Astrocyte of the cerebellum (primary cell): Measurements from ENCODE around the gene CD80.

Source experiments
- DNase-seq: peaks from one replicate; pipeline ENCODE4 v3.0.0-alpha.2; 2011; ENCODE audit warnings: low read depth
- H3K4me3 ChIP-seq: 2 replicates; pipeline ENCODE4 v1.5.1; 2011; ENCODE audit warnings: mild to moderate bottlenecking, low read depth, low read length, moderate library complexity
- CTCF ChIP-seq: IDR thresholded peaks from 2 replicates; pipeline ENCODE4 v1.5.1; 2012; ENCODE audit warnings: low read length, low read depth, moderate library complexity, mild to moderate bottlenecking; ENCODE audit errors: missing control alignments
- in situ Hi-C: cut with HindIII; loops from 2 replicates; pipeline ENCODE4 v1.10.0; 2017; ENCODE audit warnings: low sequenced_read_pairs

Gene CD80

DNA sequence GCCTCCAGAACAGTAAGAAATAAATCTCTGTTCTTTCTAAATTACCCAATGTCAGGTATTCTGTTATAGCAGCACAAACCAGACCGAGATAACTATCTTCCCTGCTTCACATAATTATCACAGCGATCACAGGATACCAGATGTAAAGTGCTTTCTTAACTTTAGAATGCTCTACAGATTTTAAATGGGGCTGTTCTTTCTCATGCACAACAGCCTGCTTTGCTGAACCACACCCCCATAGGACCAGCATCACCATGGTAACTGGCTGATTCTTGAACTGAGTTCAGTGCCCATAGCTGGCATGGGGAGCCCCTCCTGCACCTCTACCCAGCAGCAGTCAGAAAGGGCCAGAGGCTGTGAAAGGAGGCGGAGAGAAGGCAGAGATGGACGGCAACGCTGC, 7.8 kb downstream of the CD80 start:
- no peak for DNase-seq
- no peak overlapping the region for H3K4me3 ChIP-seq
- in situ Hi-C loops: no loop called here
- TF ChIP-seq CTCF: no peak

DNA sequence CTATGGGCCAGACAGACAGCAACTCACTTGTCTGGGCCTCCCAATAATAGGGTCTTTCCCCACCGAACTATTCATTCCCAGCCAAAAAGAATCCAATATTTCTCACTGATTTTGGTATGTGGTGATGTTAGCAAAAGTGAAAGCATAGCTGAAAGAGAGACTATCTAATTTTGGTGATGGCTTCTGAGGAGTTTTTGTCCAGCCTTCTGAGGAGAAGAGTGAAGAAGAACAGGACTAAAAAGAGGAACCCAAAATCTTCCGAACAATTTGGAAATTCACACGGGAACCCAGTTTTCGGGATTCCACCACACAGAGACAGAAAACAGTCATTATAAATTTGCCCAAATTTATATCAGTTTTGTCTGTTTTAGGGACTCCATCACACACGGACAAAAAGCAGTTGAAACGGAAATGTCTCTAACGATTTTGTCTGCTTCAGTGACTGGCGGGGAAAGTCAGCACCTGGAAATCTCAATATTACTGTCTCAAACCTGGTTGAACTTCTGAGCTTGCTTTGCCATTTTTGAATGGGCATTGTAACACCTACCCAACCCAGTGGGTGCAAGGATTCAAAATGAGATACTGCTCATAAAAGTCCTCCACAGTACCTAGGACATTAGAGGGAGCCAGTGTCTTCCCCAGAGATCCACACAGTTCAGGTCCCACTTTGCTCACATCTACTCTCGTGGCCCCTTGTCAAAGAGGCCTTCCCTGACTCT, 9.1 kb downstream of the CD80 start:
- H3K4me3 ChIP-seq: no peak overlapping the region
- DNase-seq: no peak
- in situ Hi-C loops: no loop called here
- TF ChIP-seq CTCF: no peak

DNA sequence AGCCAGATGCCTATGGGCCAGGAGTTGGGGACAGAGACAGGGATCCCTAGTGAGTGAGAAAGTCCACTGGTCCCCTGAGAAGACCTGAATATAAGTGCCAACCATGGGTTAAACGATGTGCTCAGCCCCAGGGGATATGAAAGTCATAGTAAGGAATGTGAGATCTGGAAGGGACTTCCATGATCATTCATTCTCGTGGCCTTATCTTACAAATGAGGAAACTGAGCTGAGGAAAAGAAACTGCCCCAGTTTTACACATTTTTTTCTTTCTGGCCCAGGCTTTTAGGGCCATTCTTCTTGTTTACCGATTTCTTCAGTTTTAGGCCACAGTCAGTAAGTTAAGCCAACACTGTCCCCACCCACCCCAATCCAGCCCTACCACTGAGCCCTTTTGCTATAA, 11.1 kb downstream of the CD80 start:
- no peak for DNase-seq
- no peak for TF ChIP-seq CTCF

GRCh38 chr3:119547227-119547626, 12.2 kb downstream of the CD80 start:
- in situ Hi-C loops: no loop called here
- H3K4me3 ChIP-seq: no peak overlapping the region
- no peak for TF ChIP-seq CTCF
- no peak for DNase-seq

More for the DNA sequence above, 11.1 kb downstream of the CD80 start:
- in situ Hi-C loops: no loop called here
- H3K4me3 ChIP-seq: no peak overlapping the region

DNA sequence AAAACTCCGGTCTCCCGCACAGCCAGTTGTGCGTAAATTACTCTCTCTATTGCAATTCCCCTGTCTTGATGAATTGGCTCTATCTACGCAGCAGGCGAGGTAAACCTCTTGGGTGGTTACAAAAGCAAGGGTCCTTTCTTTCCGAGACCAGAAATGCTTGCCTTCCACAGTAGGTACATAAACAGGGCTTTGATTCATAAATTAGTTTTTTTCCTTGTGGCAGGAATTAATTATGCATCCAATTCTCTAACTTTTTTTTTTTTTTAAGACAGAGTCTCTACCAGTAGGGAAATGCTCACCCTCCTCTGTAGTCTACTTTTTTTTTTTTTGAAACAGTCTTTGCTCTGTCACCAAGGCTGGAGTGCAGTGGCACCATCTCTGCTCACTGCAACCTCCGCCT, 16.3 kb downstream of the CD80 start:
- no peak overlapping the region for H3K4me3 ChIP-seq
- no peak for TF ChIP-seq CTCF
- in situ Hi-C loops: no loop called here
- no peak for DNase-seq

- no peak for TF ChIP-seq CTCF
- in situ Hi-C loops: no loop called here
- no peak overlapping the region for H3K4me3 ChIP-seq
- no peak for DNase-seq
Observed at GRCh38 chr3:119542168-119542767, 17.1 kb downstream of the CD80 start.
